BJ (cell line): ENCODE measurements around the gene ARHGAP26. TPM values are rescaled to one million over a fixed set of nuclear protein-coding genes. Genes with fewer than 3 reads are reported as not detected.

Experiments used
- CTCF ChIA-PET: fragments of 350-600 bp; formaldehyde crosslinking; extraction: SDS; loops from one replicate; lab custom pipeline; 2021; ENCODE audit warnings: antibody characterized with exemption, inconsistent platforms; lab: Yijun Ruan, JAX
- POLR2A ChIA-PET: fragments of 300-600 bp; sonication (Branson Sonifier 250); formaldehyde crosslinking; extraction: SDS; loops from one replicate; lab custom pipeline; 2021; ENCODE audit warnings: antibody characterized with exemption; lab: Charles Lee
- DNase-seq: peaks from one replicate; pipeline ENCODE4 v3.0.0-alpha.2; 2011; ENCODE audit warnings: low read depth
- H3K27me3 ChIP-seq: 2 replicates; pipeline ENCODE4 v1.6.0; 2011; ENCODE audit warnings: low read length; ENCODE audit not compliant: control insufficient read depth, insufficient read depth
- H3K36me3 ChIP-seq: 2 replicates; pipeline ENCODE4 v1.5.1; 2011; ENCODE audit warnings: low read length; ENCODE audit not compliant: control insufficient read depth, insufficient read depth
- H3K4me3 ChIP-seq: 2 replicates; pipeline ENCODE4 v1.5.1; 2011; ENCODE audit warnings: low read depth, mild to moderate bottlenecking, control low read depth, low read length
- CTCF ChIP-seq: IDR thresholded peaks from 2 replicates; pipeline ENCODE4 v1.5.1; 2011; ENCODE audit warnings: low read depth, mild to moderate bottlenecking, control low read depth, inconsistent platforms, low read length, moderate library complexity; ENCODE audit not compliant: insufficient read depth
- polyA plus RNA-seq: library from polyadenylated mRNA; depleted of rRNA; stranded (reverse); fragments of >200 nt; gene quantifications from 2 replicates; pipeline ENCODE4 v1.2.3, GENCODE V29; 2011

Gene ARHGAP26
- polyA plus RNA-seq, 1 experiment = 4.8 TPM

GRCh38 chr5:142974409-142974808 lies 204.2 kb downstream of the ARHGAP26 start:
- POLR2A ChIA-PET = no interaction called here
- TF ChIP-seq CTCF = no peak
- no peak overlapping the region for H3K4me3 ChIP-seq
- no peaks in the 10 kb centered on the region for H3K36me3 ChIP-seq
- DNase-seq = no peak
- CTCF ChIA-PET = interaction anchor here (1.5 to 2.1 kb wide), 3 partner anchors 8 to 257 kb away, joined by 4 to 8 read pairs (median 4); no protein-coding TSS in a partner anchor
- H3K27me3 ChIP-seq = no peaks in the 10 kb centered on the region

GRCh38 chr5:142976861-142977260 lies 206.7 kb downstream of the ARHGAP26 start:
- Histone ChIP-seq H3K36me3 (no peaks in the 10 kb centered on the region), H3K27me3 (no peaks in the 10 kb centered on the region), H3K4me3 (no peak overlapping the region)
- no peak for DNase-seq
- ChIA-PET CTCF (interaction anchor here (0.6 kb wide), 1 partner anchor 53 kb away, joined by 3 read pairs; no protein-coding TSS in a partner anchor), POLR2A (no interaction called here)
- TF ChIP-seq CTCF = no peak

- ChIA-PET POLR2A (no interaction called here), CTCF (no interaction called here)
- Histone ChIP-seq H3K27me3 (no peaks in the 10 kb centered on the region), H3K36me3 (no peaks in the 10 kb centered on the region), H3K4me3 (no peak overlapping the region)
- TF ChIP-seq CTCF = no peak
- no peak for DNase-seq
Observed at GRCh38 chr5:142977363-142978051, 207.3 kb downstream of the ARHGAP26 start.

GRCh38 chr5:142978252-142978651 lies 208.1 kb downstream of the ARHGAP26 start:
- Histone ChIP-seq H3K27me3 (no peaks in the 10 kb centered on the region), H3K36me3 (no peaks in the 10 kb centered on the region), H3K4me3 (no peak overlapping the region)
- ChIA-PET CTCF (no interaction called here), POLR2A (no interaction called here)
- no peak for TF ChIP-seq CTCF
- no peak for DNase-seq

- CTCF ChIA-PET = interaction anchor here (1.0 kb wide), 1 partner anchor 18 kb away, joined by 3 read pairs; no protein-coding TSS in a partner anchor
- no peak for DNase-seq
- no peak for TF ChIP-seq CTCF
- no peak overlapping the region for H3K4me3 ChIP-seq
- H3K27me3 ChIP-seq = no peaks in the 10 kb centered on the region
- POLR2A ChIA-PET = no interaction called here
- no peaks in the 10 kb centered on the region for H3K36me3 ChIP-seq
Observed at GRCh38 chr5:142978726-142979125, 208.5 kb downstream of the ARHGAP26 start.
